IMR-90 (cell line): Measurements from ENCODE around the gene XRCC5. TPM values are rescaled to one million over a fixed set of nuclear protein-coding genes. Genes with fewer than 3 reads are reported as not detected.

Experiments used
- ATAC-seq: fragments of 200-7000 bp; cut with Tn5 transposase; 2 replicates; pipeline ENCODE4 v1.9.1; 2020; ENCODE audit warnings: low read depth, mild to moderate bottlenecking, moderate library complexity
- BruUV-seq: library from RNA; stranded (reverse); fragments of 400-500 nt; replicated peaks from 2 replicates; lab custom pipeline; 2021; lab: Mats Ljungman, UMichigan
- CTCF ChIA-PET: fragments of 300-600 bp; formaldehyde crosslinking; extraction: SDS; loops from one replicate; lab custom pipeline; 2021; ENCODE audit warnings: antibody characterized with exemption; lab: Yijun Ruan, JAX
- POLR2A ChIA-PET: fragments of 300-600 bp; sonication (Branson Sonifier 250); formaldehyde crosslinking; loops from one replicate; lab custom pipeline; 2022; ENCODE audit warnings: antibody characterized with exemption; ENCODE audit not compliant: unreplicated experiment; lab: Charles Lee
- DNase-seq: peaks from one replicate; pipeline ENCODE4 v3.0.0; 2013
- H2AFZ ChIP-seq: replicated peaks from 2 replicates; pipeline ENCODE3; 2013; ENCODE audit warnings: low read length, mild to moderate bottlenecking; ENCODE audit not compliant: poor library complexity
- H2AK5ac ChIP-seq: 2 replicates; pipeline ENCODE4 v1.6.1; 2013; ENCODE audit warnings: low read depth, low read length, inconsistent platforms
- H2AK9ac ChIP-seq: replicated peaks from 2 replicates; pipeline ENCODE3; 2013; ENCODE audit warnings: mild to moderate bottlenecking, low read depth, low read length, moderate library complexity; ENCODE audit not compliant: poor library complexity
- H2BK120ac ChIP-seq: 2 replicates; pipeline ENCODE4 v1.6.1; 2013; ENCODE audit warnings: low read depth, low read length, inconsistent platforms
- H2BK15ac ChIP-seq: 3 replicates; pipeline ENCODE4 v1.6.1; 2013; ENCODE audit warnings: low read depth, low read length, inconsistent platforms
- H2BK20ac ChIP-seq: 2 replicates; pipeline ENCODE4 v1.6.1; 2013; ENCODE audit warnings: low read depth, mild to moderate bottlenecking, inconsistent platforms, low read length, moderate library complexity
- H2BK5ac ChIP-seq: 2 replicates; pipeline ENCODE4 v1.6.1; 2013; ENCODE audit warnings: mild to moderate bottlenecking, low read depth, low read length, inconsistent platforms; ENCODE audit not compliant: poor library complexity, severe bottlenecking
- H3K14ac ChIP-seq: replicated peaks from 2 replicates; pipeline ENCODE4 v1.6.1; 2013; ENCODE audit warnings: low read depth, low read length, inconsistent platforms
- H3K18ac ChIP-seq: 2 replicates; pipeline ENCODE4 v1.6.1; 2013; ENCODE audit warnings: low read depth, low read length, control low read depth
- H3K23ac ChIP-seq: 2 replicates; pipeline ENCODE4 v1.6.1; 2013; ENCODE audit warnings: low read depth, low read length, inconsistent platforms
- H3K27ac ChIP-seq: 2 replicates; pipeline ENCODE4 v1.5.1; 2013; ENCODE audit warnings: mild to moderate bottlenecking, control low read depth, low read length; ENCODE audit not compliant: insufficient read depth
- H3K27me3 ChIP-seq: 2 replicates; pipeline ENCODE4 v1.6.1; 2013; ENCODE audit warnings: low read length; ENCODE audit not compliant: control insufficient read depth, insufficient read depth
- H3K36me3 ChIP-seq: 2 replicates; pipeline ENCODE4 v1.6.1; 2013; ENCODE audit warnings: low read length, mixed read lengths; ENCODE audit not compliant: control insufficient read depth, insufficient read depth
- H3K4ac ChIP-seq: 2 replicates; pipeline ENCODE4 v1.6.1; 2013; ENCODE audit warnings: low read depth, low read length, inconsistent platforms
- H3K4me1 ChIP-seq: 2 replicates; pipeline ENCODE4 v1.6.1; 2013; ENCODE audit warnings: low read length, mixed read lengths; ENCODE audit not compliant: control insufficient read depth, insufficient read depth
- H3K4me2 ChIP-seq: 2 replicates; pipeline ENCODE4 v1.6.1; 2013; ENCODE audit warnings: low read depth, mild to moderate bottlenecking, control low read depth, low read length, moderate library complexity
- H3K4me3 ChIP-seq: 2 replicates; pipeline ENCODE4 v1.5.1; 2013; ENCODE audit warnings: low read depth, mild to moderate bottlenecking, control low read depth, low read length, moderate library complexity; ENCODE audit not compliant: insufficient read depth
- H3K56ac ChIP-seq: 2 replicates; pipeline ENCODE4 v1.6.1; 2013; ENCODE audit warnings: low read length, inconsistent platforms; ENCODE audit not compliant: insufficient read depth; ENCODE audit errors: extremely low read depth
- H3K79me1 ChIP-seq, 2 experiments: 2 replicates each; pipeline ENCODE4 v1.6.1; 2013; ENCODE audit warnings: low read length in 2 of 2, inconsistent platforms in 1 of 2, low read depth in 1 of 2
- H3K9ac ChIP-seq: 2 replicates; pipeline ENCODE4 v1.6.1; 2013; ENCODE audit warnings: low read depth, low read length, control low read depth
- H3K9me1 ChIP-seq: 2 replicates; pipeline ENCODE4 v1.6.1; 2013; ENCODE audit warnings: low read length, inconsistent platforms; ENCODE audit not compliant: insufficient read depth
- H3K9me3 ChIP-seq: 2 replicates; pipeline ENCODE4 v1.6.1; 2013; ENCODE audit warnings: low read length; ENCODE audit not compliant: control insufficient read depth, insufficient read depth
- H4K20me1 ChIP-seq: 2 replicates; pipeline ENCODE4 v1.6.1; 2013; ENCODE audit warnings: low read length, inconsistent platforms; ENCODE audit not compliant: insufficient read depth
- H4K5ac ChIP-seq: 2 replicates; pipeline ENCODE4 v1.6.1; 2013; ENCODE audit warnings: mild to moderate bottlenecking, low read depth, low read length, control low read depth
- H4K8ac ChIP-seq, 2 experiments: 2 replicates each; pipeline ENCODE4 v1.6.1; 2013; ENCODE audit warnings: low read depth in 2 of 2, low read length in 2 of 2, control low read depth in 1 of 2, inconsistent platforms in 1 of 2
- H4K91ac ChIP-seq: 2 replicates; pipeline ENCODE4 v1.6.1; 2013; ENCODE audit warnings: low read depth, low read length, inconsistent platforms; ENCODE audit not compliant: insufficient read depth
- FOS ChIP-seq: fragments of 150-350 bp; IDR thresholded peaks from 2 replicates; pipeline ENCODE4 v1.6.1; 2016; ENCODE audit warnings: low read depth, low read length
- RFX5 ChIP-seq: IDR thresholded peaks from 2 replicates; pipeline ENCODE4 v1.8.0; 2012; ENCODE audit warnings: low read depth, mild to moderate bottlenecking, low read length, moderate library complexity
- WGBS, 2 experiments: methylation state at CpG; one replicate each; pipeline versions ENCODE4 v1.1.5 to v1.1.7; 2013; ENCODE audit warnings: missing lambda C conversion rate in 2 of 2; ENCODE audit not compliant: insufficient read length in 1 of 2; ENCODE audit errors: extremely low coverage in 2 of 2; 5-methylcytosine and 5-hydroxymethylcytosine counted together
- dilution Hi-C: fragments of 300-500 bp; cut with HindIII; formaldehyde crosslinking; loops from one replicate; pipeline ENCODE4 v1.14.3; 2018; ENCODE audit warnings: low sequenced_read_pairs; ENCODE audit not compliant: unreplicated experiment
- in situ Hi-C: fragments of 300-500 bp; cut with MboI; formaldehyde crosslinking; loops from 3 replicates; pipeline ENCODE4 v1.14.3; 2019; ENCODE audit warnings: low sequenced_read_pairs, inconsistent platforms, mixed read lengths
- intact Hi-C: fragments of 100-400 bp; cut with micrococcal nuclease; formaldehyde crosslinking; loops from 2 replicates; pipeline ENCODE4 v1.10.0; 2022
- polyA plus RNA-seq, 3 experiments: library from polyadenylated mRNA; depleted of rRNA; stranded (reverse); fragments of >200 nt; gene quantifications; 2 replicates each; pipeline ENCODE4 v1.2.3, GENCODE V29; 2012; ENCODE audit warnings: low replicate concordance in 1 of 3
- total RNA-seq: library from RNA; depleted of rRNA; stranded (reverse); fragments of >200 nt; gene quantifications from 2 replicates; pipeline ENCODE4 v1.2.3, GENCODE V29; 2012

XRCC5 gene
- total and polyA plus RNA-seq, 2 of the 4 experiments (the other 2 are of a cell fraction) = 144 to 509 TPM

- no peak overlapping the region for H4K5ac ChIP-seq
- peaks cover 58% of the 10 kb centered on the region for H3K36me3 ChIP-seq
- H3K4me1 ChIP-seq = peaks cover 7% of the 10 kb centered on the region; the same call in 1 of the 2 replicates
- ATAC-seq (no peak), DNase-seq (no peak)
- no peak overlapping the region for H3K4ac ChIP-seq
- H3K4me2 ChIP-seq = no peak overlapping the region
- no peak overlapping the region for H2BK5ac ChIP-seq
- no peaks in the 10 kb centered on the region for H3K27me3 ChIP-seq
- H3K18ac ChIP-seq = no peak overlapping the region
- H2AFZ ChIP-seq = no peak overlapping the region
- H3K9me3 ChIP-seq = no peaks in the 10 kb centered on the region
- peaks cover 28 to 48% of the 10 kb centered on the region in 2 experiments for H3K79me1 ChIP-seq
- WGBS, 2 experiments = 87% methylated on average over 3 of the region's 4 CpGs; no CpG with 5 or more reads in 1 of the 2 experiments
- no peak for TF ChIP-seq RFX5
- TF ChIP-seq FOS = no peak
- BruUV-seq = no TSS peak
- no peak overlapping the region for H3K56ac ChIP-seq
- ChIA-PET CTCF (no interaction called here), POLR2A (no interaction called here)
- peaks cover 7% of the 10 kb centered on the region; the same call in 1 of the 2 replicates for H4K20me1 ChIP-seq
- H3K14ac ChIP-seq = no peak overlapping the region
- H4K91ac ChIP-seq = no peak overlapping the region
- peaks cover 5% of the 10 kb centered on the region for H3K9me1 ChIP-seq
- H3K23ac ChIP-seq = no peak overlapping the region
- H2BK15ac ChIP-seq = no peak overlapping the region
- no peak overlapping the region for H2BK20ac ChIP-seq
- in situ Hi-C loops = no loop called here
- H4K8ac ChIP-seq = no peak overlapping the region
- H3K9ac ChIP-seq = no peak overlapping the region
- intact Hi-C loops = no loop called here
- no peak overlapping the region for H3K4me3 ChIP-seq
- dilution Hi-C loops = no loop called here
- H2BK120ac ChIP-seq = no peak overlapping the region
- H2AK9ac ChIP-seq = no peak overlapping the region
- H3K27ac ChIP-seq = no peak overlapping the region
- no peak overlapping the region for H2AK5ac ChIP-seq
Measured at GRCh38 chr2:216134958-216135541, 25.9 kb downstream of the XRCC5 start.
